Activated T-cell treated with anti-CD3 and anti-CD28 coated beads, Interleukin-2, amount 50 U/mL, for 4 hours (primary cell): ENCODE measurements around the gene SKAP1. TPM values are rescaled to one million over a fixed set of nuclear protein-coding genes. Genes with fewer than 3 reads are reported as not detected.

Source experiments
- ATAC-seq, 2 donors: fragments of 200-7000 bp; cut with Tn5 transposase; one replicate each; pipeline ENCODE4 v1.10.0; 2021
- DNase-seq: peaks from one replicate; pipeline ENCODE4 v3.0.0-alpha.2; 2020
- H3K27me3 Mint-ChIP-seq: one replicate; pipeline ENCODE4 v1.8.0; 2021; ENCODE audit warnings: low read depth, mixed read lengths
- H3K36me3 Mint-ChIP-seq: one replicate; pipeline ENCODE4 v1.8.0; 2022; ENCODE audit warnings: mixed read lengths; ENCODE audit not compliant: insufficient read depth
- H3K4me1 Mint-ChIP-seq: one replicate; pipeline ENCODE4 v1.8.0; 2021; ENCODE audit warnings: low read depth, mixed read lengths
- H3K4me3 Mint-ChIP-seq: one replicate; pipeline ENCODE4 v1.8.0; 2021; ENCODE audit warnings: mild to moderate bottlenecking, moderate library complexity, mixed read lengths
- H3K9me3 Mint-ChIP-seq: one replicate; pipeline ENCODE4 v1.8.0; 2021; ENCODE audit warnings: mixed read lengths
- total RNA-seq, 3 donors: library from RNA; stranded (reverse); gene quantifications; one replicate each; pipeline ENCODE4 v1.2.1, GENCODE V29; 2021

The SKAP1 gene
- total RNA-seq, 3 donors from 2014 or later, result 25.8 to 33.9 (median 28.7) TPM

DNA sequence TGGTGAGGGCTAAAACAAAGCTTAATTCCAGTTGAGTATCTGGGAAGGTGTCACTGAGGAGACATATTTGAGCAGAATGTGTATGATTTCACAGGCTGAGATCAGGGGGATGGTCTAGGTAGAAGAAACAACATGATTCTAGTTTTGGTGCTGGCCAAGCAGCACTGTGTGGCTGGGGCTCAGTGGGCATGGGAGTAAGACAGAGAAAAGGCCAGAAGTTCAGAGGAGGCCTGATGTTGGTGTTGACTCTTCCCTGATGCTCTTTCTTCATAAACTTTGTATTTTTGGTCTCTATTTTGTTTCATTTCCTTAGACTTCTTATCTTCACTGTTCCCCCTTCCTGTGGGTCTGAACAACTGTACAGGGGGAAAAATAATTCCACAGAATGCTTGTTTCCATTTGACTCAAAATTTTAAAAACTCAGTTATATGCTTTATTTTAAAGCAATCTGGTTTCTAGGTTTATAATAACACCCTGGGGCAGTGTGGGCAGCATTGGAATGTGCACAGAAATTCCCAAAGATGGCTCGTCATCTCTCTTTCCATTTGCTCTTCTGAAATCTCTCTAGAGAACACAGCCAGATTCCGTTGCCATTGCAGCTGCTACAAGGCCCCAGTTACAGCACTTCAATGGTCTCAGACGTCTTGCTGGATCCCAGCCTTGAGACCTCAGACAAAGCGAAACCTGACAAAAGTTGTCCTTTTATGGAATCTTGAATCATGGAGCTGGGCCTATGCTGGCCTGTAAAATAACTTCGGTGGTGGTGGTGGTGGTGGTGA is 254.1 kb downstream of the SKAP1 start:
- no peaks in the 10 kb centered on the region for H3K9me3 Mint-ChIP-seq
- H3K27me3 Mint-ChIP-seq, result no peaks in the 10 kb centered on the region
- no peak overlapping the region for H3K4me3 Mint-ChIP-seq
- no peak for ATAC-seq
- H3K4me1 Mint-ChIP-seq, result peaks cover 28% of the 10 kb centered on the region
- no peak for DNase-seq
- peaks cover 37% of the 10 kb centered on the region for H3K36me3 Mint-ChIP-seq

DNA sequence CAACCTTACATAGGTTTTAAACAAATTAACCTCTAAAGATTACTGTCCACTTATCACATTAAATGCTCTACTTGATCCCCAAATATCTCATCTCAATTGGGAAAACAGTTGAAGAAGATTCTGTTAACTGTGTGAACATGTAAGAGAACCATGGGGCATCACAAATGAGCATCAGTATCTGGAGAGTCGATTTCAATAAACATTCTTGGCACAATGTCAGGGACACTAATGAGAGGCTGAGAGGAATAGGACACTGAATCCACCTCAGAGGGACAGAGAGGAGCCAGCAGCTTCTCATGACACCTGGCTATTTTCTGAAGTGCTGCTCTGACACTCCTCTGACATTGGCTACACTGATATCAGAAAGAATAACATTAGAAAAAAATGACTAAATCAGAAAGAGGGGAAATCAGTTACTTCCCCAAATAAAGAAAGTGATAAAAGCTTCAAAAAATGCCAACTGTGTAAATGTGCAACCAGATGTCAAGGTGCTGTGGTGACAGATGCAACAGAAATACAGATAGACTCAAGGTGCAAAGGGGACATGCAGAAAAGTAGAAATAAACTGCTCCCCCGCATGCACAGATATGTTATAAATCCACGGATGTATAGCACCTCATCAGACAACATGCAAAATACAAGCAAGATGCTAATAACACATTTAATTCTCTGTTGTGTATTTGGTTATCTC is 255.0 kb downstream of the SKAP1 start:
- DNase-seq, result no peak
- Mint-ChIP-seq H3K9me3 (no peaks in the 10 kb centered on the region), H3K4me3 (no peak overlapping the region), H3K4me1 (peaks cover 23% of the 10 kb centered on the region), H3K36me3 (peaks cover 28% of the 10 kb centered on the region), H3K27me3 (no peaks in the 10 kb centered on the region)
- ATAC-seq, result no peak

DNA sequence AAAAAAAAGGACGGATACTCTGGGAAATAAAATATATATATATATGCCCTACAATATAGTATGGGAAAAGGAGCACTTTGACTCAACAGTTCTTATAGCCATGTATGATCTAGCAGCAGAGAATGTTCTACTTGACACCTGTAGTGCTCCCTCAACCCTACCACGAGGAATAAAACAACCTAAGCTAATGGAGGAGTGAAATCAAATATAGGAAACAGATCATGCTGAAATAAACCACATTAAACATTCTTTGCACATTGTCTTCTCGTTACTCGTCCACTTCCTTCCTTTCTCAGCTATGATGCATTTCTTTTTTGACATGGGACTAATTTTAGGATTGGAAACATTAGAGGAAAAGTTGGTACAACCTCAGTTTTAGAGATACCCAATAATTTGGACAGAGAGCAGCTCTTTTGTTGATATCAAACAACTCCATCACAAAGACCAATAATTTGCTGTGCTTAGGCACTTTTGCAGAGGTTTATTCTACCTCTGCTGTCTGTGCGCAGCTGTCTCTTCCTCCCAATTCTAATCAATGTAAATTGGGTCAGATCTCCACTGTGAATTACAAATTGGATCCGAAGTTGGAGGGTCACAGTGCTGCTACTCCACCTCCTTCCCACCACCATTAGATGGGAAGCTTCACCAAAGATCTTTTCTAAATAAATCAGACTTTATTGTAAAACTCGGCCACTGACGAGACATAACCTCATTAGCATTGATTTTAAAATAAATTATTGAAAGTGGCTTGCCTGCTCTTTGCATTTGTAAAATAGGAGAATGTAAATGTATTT is 256.6 kb downstream of the SKAP1 start:
- DNase-seq, result no peak
- H3K9me3 Mint-ChIP-seq, result no peaks in the 10 kb centered on the region
- ATAC-seq, result no peak
- H3K27me3 Mint-ChIP-seq, result no peaks in the 10 kb centered on the region
- peaks cover 21% of the 10 kb centered on the region for H3K4me1 Mint-ChIP-seq
- no peak overlapping the region for H3K4me3 Mint-ChIP-seq
- peaks cover 15% of the 10 kb centered on the region for H3K36me3 Mint-ChIP-seq

DNA sequence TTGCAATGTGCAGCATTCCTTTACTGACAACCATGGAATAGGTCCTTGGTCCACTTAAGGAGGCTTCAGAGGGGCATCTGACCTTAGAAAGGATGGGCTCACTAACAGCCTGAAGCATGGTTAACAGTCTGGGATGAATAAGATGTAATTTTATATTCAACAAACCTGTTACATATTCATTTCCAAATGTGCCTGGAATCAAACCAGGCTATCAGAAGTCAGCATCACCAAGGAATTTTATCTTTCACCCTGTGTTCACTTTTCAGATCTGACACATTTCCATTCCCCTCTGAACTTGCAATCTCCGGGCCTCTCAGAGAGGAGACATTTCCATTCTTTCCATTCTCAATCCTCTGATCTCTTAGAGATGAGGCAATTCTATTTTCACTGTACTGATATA is 260.1 kb downstream of the SKAP1 start:
- Mint-ChIP-seq H3K27me3 (no peaks in the 10 kb centered on the region), H3K4me1 (peaks cover 25% of the 10 kb centered on the region), H3K36me3 (peaks cover 11% of the 10 kb centered on the region), H3K9me3 (no peaks in the 10 kb centered on the region), H3K4me3 (no peak overlapping the region)
- ATAC-seq (no peak), DNase-seq (no peak)

DNA sequence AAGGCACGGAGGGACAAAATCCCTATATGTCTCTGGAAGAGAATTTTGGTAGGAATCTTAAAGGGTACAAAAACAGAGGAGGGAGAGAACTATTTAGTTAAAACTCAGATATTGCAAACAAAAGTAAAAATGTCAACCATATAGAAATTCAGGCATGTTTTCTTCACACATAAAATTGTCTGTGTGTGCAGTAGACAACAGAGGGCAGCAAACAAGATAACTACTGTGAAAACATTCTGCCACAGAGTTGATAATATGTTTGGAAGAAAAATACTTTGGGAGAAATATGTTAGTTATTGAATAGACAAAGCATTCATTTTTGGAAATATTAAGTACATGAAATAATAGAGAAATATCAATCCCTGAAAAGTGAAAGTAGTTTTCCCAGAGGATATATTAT is 266.2 kb downstream of the SKAP1 start:
- H3K36me3 Mint-ChIP-seq, result peaks cover 15% of the 10 kb centered on the region
- DNase-seq (no peak), ATAC-seq (no peak)
- H3K27me3 Mint-ChIP-seq, result no peaks in the 10 kb centered on the region
- H3K4me3 Mint-ChIP-seq, result no peak overlapping the region
- H3K9me3 Mint-ChIP-seq, result no peaks in the 10 kb centered on the region
- peaks cover 7% of the 10 kb centered on the region for H3K4me1 Mint-ChIP-seq

DNA sequence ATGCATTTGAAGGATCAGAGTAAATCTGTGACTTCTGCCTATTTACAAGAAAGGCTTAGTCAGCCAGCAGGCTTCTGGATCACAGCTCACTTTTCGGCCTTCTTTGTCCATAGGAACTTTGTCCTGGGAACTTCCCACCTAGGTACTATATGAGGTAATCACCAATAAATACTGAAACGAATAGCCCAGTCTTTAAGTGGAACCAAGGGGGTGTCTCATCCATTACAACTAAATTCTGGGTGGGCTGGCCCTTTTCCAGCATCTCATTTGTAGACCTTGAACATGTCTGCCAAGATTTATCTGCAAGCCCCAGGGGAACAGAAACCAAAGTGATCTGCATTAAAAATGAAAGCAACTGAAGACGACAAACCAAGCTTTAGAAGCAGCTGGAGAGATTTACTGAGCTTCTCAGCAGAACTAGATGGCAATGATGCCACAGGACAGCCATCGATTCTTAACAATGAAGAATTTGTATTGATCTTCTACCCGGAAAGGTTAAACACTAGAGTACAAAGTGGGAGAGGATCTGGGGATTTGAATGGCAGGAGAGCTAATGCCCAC is 267.0 kb downstream of the SKAP1 start:
- H3K36me3 Mint-ChIP-seq, result peaks cover 15% of the 10 kb centered on the region
- no peaks in the 10 kb centered on the region for H3K9me3 Mint-ChIP-seq
- peaks cover 7% of the 10 kb centered on the region for H3K4me1 Mint-ChIP-seq
- ATAC-seq (no peak), DNase-seq (no peak)
- no peaks in the 10 kb centered on the region for H3K27me3 Mint-ChIP-seq
- H3K4me3 Mint-ChIP-seq, result no peak overlapping the region

DNA sequence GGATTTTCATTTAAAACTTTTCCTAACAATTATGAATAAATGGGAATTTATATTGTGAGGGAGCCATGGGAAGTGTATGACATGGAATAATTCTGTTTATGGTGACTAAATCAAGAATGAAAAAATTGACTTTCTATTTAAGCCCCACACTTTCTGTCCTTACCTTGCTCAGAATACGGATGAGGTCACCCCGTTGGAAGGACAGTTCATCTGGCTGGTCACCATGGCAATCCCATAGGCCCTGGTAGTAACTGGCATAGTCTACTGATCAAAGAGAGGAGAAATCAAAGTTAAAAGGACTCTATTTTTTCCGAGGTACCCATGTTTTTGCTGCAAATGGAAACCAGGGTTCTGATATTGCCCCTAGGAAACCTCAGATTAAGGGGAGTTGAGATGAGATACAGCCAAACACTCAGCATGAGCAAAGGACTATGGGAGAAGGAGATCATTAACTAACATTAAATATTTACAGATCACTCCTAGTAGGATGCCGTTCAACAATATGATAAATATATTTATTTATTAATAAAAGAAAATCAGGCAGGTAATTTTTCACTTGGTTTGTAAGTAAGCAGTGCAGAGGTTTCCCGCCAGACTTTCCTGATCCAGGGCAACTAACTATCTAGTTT is 267.6 kb downstream of the SKAP1 start:
- DNase-seq (no peak), ATAC-seq (no peak)
- Mint-ChIP-seq H3K4me3 (no peak overlapping the region), H3K4me1 (peaks cover 5% of the 10 kb centered on the region), H3K27me3 (no peaks in the 10 kb centered on the region), H3K36me3 (peaks cover 15% of the 10 kb centered on the region), H3K9me3 (no peaks in the 10 kb centered on the region)

DNA sequence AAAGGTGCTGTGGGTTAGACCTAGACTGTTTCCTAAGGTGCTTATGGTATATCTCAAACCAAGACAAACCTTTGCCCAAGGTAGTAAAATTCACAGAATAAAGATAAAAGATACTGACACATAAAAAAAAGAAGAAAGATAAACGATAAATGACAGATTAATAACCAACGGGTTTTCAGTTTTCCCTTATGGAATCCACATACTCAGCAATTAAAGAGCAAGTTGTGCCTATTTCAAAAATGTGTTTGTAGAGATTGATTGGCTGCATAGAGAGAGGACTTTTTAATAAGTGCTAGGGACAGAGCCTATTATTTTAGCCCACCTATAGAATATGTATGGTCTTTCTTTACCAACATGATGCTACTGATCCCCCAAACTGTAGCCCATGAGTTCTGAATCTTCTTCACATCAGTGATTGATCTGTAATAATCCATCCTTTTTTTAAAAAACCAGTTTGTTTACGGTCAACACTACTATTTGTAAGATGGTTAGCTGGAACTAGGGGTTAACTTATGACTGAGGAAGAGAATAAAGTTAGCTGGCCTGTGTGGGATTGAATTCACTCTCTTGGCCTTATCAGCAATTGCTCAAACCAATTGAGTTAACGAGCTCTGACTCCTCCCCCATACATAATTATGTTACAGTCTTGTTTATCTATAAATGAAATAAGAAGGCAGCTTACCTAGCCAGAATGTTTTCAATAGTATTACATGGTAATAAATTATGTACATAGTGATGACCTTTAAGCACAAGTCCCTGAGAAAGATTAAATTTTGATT is 268.7 kb downstream of the SKAP1 start:
- H3K4me3 Mint-ChIP-seq, result no peak overlapping the region
- no peaks in the 10 kb centered on the region for H3K27me3 Mint-ChIP-seq
- peaks cover 19% of the 10 kb centered on the region for H3K36me3 Mint-ChIP-seq
- H3K4me1 Mint-ChIP-seq, result peaks cover 3% of the 10 kb centered on the region
- H3K9me3 Mint-ChIP-seq, result no peaks in the 10 kb centered on the region
- ATAC-seq (no peak), DNase-seq (no peak)

DNA sequence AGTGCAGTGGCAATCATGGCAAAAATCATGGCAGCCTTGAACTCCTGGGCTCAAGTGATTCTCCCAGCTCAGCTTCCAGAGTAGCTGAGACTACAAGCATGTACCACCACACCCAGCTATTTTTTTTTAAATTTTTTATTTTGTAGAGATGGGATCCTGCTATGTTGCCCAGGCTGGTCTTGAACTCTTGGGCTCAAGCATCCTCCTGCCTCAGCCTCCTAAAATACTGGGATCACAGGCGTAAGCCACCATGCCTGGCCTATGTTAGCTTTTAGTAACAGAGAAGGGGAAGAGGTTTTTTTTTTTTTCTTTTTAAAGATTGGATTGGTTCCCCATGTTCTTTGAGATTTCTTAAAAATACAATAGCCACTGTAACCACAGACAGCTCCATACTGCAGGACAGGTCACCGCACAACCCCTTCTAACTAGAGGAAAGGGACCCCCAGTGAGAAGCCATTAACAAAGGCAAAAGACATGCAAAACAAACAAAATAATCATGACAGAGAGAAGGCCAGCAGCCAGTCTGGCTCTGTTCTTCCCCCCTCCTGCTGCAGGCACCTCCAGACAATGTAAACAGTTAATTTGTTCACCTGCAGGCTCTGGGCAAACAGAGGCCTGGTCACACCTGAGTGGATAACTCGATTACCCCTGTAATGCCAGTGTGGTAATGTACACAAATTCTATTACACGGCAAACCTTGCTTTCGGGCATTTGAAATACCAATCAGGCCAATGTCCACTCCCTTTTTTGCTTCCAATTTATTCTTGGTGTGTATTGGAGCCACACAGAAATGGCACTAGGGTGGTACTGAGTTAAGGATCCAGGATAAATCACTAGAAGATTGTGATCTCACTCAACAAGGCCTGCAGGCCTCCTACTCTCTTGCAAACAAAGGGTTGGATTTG is 269.6 kb downstream of the SKAP1 start:
- peaks cover 17% of the 10 kb centered on the region for H3K36me3 Mint-ChIP-seq
- H3K4me1 Mint-ChIP-seq, result no peaks in the 10 kb centered on the region
- ATAC-seq, result no peak
- H3K27me3 Mint-ChIP-seq, result no peaks in the 10 kb centered on the region
- DNase-seq, result no peak
- no peaks in the 10 kb centered on the region for H3K9me3 Mint-ChIP-seq
- H3K4me3 Mint-ChIP-seq, result no peak overlapping the region

DNA sequence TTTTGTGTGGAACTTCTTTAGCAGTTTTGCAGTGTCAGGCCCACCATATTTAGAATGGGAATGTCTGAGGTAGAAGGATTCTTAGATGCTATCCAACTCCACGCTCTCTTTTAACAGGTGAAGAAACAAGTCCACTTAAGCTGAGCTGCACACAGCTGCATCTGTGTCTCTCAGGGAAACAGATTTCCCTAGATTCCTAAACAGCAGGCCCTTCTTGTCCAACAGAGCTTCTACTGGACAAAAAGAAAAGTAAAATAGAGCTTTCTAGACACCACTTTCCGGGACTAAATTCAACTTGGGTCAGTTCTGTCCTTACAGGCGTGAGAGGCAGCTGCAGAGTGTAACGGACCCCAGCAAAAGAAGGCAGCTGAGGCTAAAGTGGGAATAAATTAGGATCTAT is 270.8 kb downstream of the SKAP1 start:
- Mint-ChIP-seq H3K4me3 (no peak overlapping the region), H3K4me1 (no peaks in the 10 kb centered on the region), H3K9me3 (no peaks in the 10 kb centered on the region), H3K27me3 (no peaks in the 10 kb centered on the region), H3K36me3 (peaks cover 10% of the 10 kb centered on the region)
- ATAC-seq (no peak), DNase-seq (no peak)

DNA sequence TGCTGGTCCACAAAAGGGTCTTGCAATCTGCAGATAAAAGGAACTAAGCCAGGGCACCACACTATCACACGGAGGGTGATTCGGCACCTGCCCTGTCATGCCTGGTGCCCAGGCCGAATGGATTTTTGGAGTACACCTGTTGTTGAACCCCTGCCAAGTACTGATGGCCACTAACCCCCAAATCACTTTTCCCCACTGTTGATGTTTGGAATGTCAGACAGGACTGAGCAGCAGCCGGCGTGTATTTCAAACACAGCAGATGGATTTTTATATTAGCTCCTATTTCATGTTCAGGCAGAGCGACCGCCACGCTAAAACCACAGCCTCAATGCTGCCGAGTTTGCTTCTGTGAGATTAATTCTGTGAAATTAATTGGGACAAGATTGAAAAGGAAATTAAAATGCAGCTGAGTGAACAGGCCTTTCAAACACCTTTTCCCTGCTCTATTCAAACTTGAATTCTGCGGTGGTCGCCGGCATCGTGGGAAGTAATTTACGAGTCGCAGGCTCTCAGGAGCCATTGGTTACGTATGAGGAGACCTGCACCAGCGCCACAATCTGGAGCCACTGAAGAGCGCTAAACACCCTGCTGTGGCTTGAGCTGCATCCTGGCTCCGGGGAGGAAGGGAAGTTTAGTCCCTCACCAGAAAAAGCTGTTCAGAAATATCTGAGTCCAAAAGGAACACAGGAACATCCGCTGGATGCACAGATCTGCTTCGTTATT is 274.0 kb downstream of the SKAP1 start:
- H3K36me3 Mint-ChIP-seq, result peaks cover 5% of the 10 kb centered on the region
- H3K4me1 Mint-ChIP-seq, result no peaks in the 10 kb centered on the region
- no peak overlapping the region for H3K4me3 Mint-ChIP-seq
- ATAC-seq, result no peak
- no peaks in the 10 kb centered on the region for H3K27me3 Mint-ChIP-seq
- no peaks in the 10 kb centered on the region for H3K9me3 Mint-ChIP-seq
- no peak for DNase-seq

DNA sequence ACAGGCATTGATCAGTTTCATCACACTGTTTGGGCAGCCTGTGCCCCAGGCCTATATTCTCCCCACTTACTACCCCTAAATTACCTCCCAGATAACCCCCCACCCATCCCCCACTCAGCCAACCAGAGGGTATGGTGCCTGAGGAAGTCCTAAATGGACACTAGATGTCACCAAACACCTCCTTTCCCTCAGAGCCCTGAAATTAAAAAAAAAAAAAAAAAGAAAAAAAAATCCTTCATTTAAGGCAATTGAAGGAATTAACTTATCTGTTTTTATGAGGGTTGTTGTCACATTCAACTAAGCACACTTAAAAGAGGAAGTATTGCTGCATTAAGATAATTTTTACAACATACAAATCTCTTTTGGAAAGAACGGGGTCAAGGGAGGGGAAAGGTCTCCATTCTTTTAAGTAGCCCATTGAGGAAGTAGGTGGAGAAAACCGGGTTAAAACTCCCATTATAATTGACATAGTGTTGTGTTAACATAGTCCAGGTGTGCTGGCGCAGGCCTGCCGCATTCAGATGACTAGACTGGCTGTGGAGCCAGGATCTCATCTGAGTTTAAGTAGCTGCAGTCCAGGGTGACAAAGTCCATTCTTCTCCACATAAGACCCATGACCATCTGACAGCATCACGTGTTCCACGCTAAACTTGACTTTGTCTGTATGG is 276.2 kb downstream of the SKAP1 start:
- no peak overlapping the region for H3K4me3 Mint-ChIP-seq
- H3K9me3 Mint-ChIP-seq, result no peaks in the 10 kb centered on the region
- peaks cover 14% of the 10 kb centered on the region for H3K36me3 Mint-ChIP-seq
- ATAC-seq (no peak), DNase-seq (no peak)
- no peaks in the 10 kb centered on the region for H3K4me1 Mint-ChIP-seq
- no peaks in the 10 kb centered on the region for H3K27me3 Mint-ChIP-seq
